Skin epidermis (tissue), 12 donors: Measurements from ENCODE around the gene DISC1.
A peak's percentile ranks its signal among the peaks of the same experiment; 100 is the strongest.

Experiments used
- H3K27ac ChIP-seq, 21 experiments: fragments of 200-600 bp; sonication (generic) in 11 of 21; one replicate each; pipeline ENCODE4 v1.5.0; 2020; ENCODE audit warnings: mild to moderate bottlenecking in 3 of 21, inconsistent platforms in 2 of 21, moderate library complexity in 2 of 21
- H3K4me3 ChIP-seq, 7 experiments: fragments of 200-600 bp; sonication (generic) in 2 of 7; one replicate each; pipeline ENCODE4 v1.5.0; 2020; ENCODE audit warnings: inconsistent platforms in 2 of 7, mild to moderate bottlenecking in 2 of 7, moderate library complexity in 1 of 7

Gene DISC1

DNA sequence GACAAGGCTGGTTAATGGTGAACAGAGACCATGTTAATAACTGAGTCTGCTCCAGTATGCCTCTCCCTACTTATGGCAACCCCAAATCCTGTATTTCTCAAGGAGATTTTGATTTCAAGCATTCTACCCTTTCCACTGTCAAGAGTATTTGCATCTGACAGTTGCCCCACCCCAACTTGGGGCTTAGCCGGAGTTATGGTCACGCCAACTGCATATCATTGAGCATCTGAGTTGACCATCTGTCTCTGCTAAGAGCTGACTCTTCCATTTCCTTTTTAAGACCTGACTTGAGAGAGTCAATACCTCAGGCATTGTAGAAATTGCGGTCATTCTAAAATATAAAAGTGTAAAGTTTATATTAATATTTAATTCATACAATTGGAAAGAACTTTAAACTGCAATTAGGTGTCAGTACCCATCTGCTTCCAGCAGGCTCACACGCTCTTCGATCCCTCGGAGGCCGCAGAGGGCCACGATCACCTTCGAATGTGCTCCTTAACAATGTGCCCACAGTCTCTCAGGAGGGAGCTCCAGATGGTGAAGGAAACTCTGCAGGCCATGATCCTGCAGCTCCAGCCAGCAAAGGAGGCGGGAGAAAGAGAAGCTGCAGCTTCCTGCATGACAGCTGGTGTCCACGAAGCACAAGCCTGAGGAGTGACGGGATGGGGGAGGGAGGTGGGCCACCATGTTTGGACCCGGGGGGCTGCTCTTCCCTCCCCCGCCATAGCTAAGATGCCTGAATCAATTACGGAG, 409.8 kb downstream of the DISC1 start:
- Histone ChIP-seq H3K27ac (no peak overlapping the region), H3K4me3 (no peak overlapping the region)

GRCh38 chr1:232037774-232038388, 411.3 kb downstream of the DISC1 start:
- Histone ChIP-seq H3K4me3 (no peak overlapping the region), H3K27ac (no peak overlapping the region)

DNA sequence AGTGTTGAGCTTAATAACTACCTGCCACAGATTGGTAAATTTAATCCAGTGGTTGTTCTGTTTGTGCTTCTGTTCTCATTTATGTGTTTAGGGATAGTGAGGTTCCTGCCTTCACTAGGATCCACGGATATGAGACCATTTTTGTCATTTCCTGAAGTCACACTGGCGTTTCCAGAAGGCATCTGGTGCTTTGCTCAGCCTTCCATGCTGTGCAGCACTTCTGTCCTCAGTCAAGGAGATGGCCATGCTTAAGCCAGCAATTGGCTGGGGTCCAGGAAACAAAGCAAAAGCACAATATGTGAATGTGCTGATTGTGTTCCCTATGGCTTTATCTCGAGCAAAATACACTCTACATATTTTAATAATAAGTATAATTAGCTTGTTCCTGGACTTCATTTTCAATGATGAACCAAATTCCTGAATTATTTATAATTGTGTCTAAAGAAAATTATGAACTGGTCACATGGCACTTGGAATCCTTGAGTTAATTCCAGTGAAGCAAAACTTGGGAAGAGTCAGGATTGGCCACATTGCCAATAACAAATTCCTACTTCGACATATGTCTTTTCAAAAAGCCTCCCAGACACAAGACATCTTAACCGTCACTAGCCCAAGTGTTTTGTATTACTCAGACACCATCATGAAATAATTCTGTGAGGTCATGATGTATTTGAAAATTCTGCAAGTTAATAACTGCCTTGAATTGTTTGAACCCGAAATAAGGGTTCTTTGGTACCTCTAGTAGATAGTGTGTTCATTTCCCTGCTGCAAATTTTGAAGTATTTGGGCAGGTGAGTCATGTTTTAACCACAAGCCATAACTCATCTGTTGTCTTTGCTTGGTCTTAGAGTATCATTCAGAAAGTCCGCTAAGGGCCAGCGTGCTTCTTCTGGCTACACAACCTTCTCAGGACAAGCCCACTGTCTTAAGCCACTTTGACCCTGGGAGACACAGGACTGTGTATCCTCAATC, 412.4 kb downstream of the DISC1 start:
- Histone ChIP-seq H3K27ac (no peak overlapping the region), H3K4me3 (no peak overlapping the region)

DNA sequence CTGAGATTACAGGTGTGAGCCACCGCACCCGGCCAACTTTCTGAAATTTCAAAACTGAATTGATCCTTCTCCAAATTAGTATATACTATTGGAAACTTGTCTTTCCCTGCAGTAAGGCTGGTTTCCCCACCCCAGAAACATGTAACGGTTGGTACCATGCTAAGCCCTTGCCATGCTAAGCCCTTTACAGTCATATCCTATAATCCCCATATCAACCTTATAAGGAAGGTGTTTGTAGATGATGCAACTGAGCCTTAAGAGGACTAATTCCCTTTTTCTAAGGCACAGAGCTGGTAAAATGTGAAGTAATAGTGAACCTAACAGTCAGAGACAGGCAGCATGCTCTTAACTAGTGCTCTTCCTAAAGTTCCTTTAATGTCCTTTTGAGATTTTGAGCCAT, 413.7 kb downstream of the DISC1 start:
- no peak overlapping the region for H3K4me3 ChIP-seq
- no peak overlapping the region for H3K27ac ChIP-seq

- no peak overlapping the region for H3K4me3 ChIP-seq
- H3K27ac ChIP-seq: no peak overlapping the region
Measured at GRCh38 chr1:232044728-232045127, 418.1 kb downstream of the DISC1 start.

GRCh38 chr1:232045139-232045994, 418.8 kb downstream of the DISC1 start:
- Histone ChIP-seq H3K27ac (no peak overlapping the region), H3K4me3 (no peak overlapping the region)

GRCh38 chr1:232046451-232047306, 420.1 kb downstream of the DISC1 start:
- Histone ChIP-seq H3K27ac (no peak overlapping the region), H3K4me3 (no peak overlapping the region)

GRCh38 chr1:232047473-232047872, 420.9 kb downstream of the DISC1 start:
- Histone ChIP-seq H3K4me3 (no peak overlapping the region), H3K27ac (no peak overlapping the region)

DNA sequence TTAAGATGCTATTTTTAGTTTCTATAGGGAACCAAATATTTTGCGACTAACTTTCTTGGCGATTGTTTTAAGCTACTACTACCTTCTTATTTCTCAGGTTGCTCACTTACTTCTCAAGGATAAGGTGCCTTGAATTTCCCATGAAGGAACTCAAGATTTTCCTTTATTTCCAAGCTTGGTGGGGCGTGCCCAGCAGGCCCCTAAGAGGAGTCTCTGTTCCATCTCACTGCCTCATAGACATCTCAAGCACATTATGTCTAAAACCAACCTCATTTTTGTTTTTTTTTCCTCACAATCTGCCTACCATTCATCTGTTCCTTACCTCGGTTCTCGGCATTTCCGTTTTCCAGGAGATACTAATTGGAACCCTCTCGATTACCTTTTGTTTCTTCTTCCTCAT, 421.9 kb downstream of the DISC1 start:
- Histone ChIP-seq H3K4me3 (no peak overlapping the region), H3K27ac (no peak overlapping the region)

GRCh38 chr1:232049335-232049734, 422.7 kb downstream of the DISC1 start:
- H3K27ac ChIP-seq: no peak overlapping the region
- no peak overlapping the region for H3K4me3 ChIP-seq

DNA sequence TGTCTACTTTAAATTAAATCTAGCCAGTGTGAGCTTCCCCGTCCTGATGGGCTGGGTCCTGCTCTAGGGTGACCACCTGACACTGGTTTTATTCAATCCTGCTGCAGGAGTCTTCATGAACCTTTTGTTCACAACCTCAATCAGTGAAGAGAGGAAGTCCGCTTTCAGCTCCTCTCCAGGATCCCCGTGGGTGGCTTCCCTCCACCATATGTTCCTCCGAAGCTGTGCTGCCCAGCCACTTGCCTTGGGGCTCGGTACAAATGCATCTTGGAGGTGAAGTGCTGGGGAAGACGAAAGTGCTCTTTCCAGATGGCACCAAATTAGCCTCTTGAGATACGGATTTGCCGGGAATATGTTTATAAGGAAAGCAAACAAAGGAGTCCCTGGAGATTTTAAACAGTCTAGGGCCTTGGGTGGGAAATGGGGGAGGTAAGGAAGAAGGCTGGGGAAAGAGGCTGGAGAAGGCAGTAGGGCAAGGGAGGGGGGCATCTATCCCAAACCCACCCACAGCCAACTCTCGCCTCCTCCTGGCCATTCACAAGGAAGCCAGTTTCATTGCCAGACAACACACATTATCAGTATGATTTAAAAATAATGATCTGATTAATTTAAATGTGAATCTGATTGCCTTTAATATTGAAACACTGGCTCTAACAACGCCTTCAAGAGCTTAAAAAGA, 430.8 kb downstream of the DISC1 start:
- Histone ChIP-seq H3K4me3 (no peak overlapping the region), H3K27ac (no peak overlapping the region)

GRCh38 chr1:232057896-232058274, 431.3 kb downstream of the DISC1 start:
- Histone ChIP-seq H3K4me3 (no peak overlapping the region), H3K27ac (no peak overlapping the region)

- no peak overlapping the region for H3K27ac ChIP-seq
- H3K4me3 ChIP-seq: no peak overlapping the region
Measured at GRCh38 chr1:232059726-232060374, 433.3 kb downstream of the DISC1 start.

- Histone ChIP-seq H3K4me3 (no peak overlapping the region), H3K27ac (no peak overlapping the region)
Measured at GRCh38 chr1:232062967-232063366, 436.4 kb downstream of the DISC1 start.

- H3K27ac ChIP-seq: no peak overlapping the region
Measured at GRCh38 chr1:232066521-232066920, 439.9 kb downstream of the DISC1 start.

GRCh38 chr1:232074265-232074664, 447.7 kb downstream of the DISC1 start:
- no peak overlapping the region for H3K4me3 ChIP-seq
- no peak overlapping the region for H3K27ac ChIP-seq

More at GRCh38 chr1:232066521-232066920, 439.9 kb downstream of the DISC1 start:
- H3K4me3 ChIP-seq: no peak overlapping the region

GRCh38 chr1:232077809-232078208, 451.2 kb downstream of the DISC1 start:
- H3K27ac ChIP-seq: peak overlapping the region in 1 of 21 experiments; percentile 18
- no peak overlapping the region for H3K4me3 ChIP-seq
